ENCODE measurements around the gene DYNC1I1.

The DYNC1I1 gene

DNA sequence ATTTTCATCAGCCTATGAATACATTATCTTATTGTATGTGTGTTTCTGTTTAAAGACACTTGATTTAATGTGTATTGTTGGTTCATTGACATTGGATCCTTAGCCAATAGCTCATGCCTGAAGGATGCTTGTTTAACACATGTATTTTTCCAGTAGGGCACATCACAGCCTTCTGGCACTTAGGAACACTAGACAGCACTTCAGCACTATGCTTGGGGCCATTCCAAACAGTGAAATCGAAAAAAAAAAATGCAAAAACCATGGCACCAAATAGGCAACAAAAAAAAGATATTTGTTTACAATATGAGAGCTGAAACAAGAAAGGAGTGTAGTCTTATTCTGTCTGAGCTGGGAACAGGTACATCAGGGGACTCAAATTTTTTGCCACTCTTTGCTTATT lies 286.7 kb downstream of the DYNC1I1 start:
- Histone ChIP-seq H3K79me2 (ENCODE audit: insufficient read depth, low read length) (no peaks in the 10 kb centered on the region), H3K9me3 (ENCODE audit: insufficient read depth, low read length) (no peaks in the 10 kb centered on the region), H3K27ac (ENCODE audit: low read depth, low read length) (no peak overlapping the region), H3K9me2 (replicated peaks; ENCODE audit: insufficient read depth, low read length) (no peaks in the 10 kb centered on the region), H3K4me2 (ENCODE audit: low read depth, low read length, poor library complexity, severe bottlenecking) (no peak overlapping the region), H3K4me3 (ENCODE audit: insufficient read depth, low read length, poor library complexity, severe bottlenecking) (no peak overlapping the region), H2AFZ (ENCODE audit: low read depth, low read length, severe bottlenecking) (no peak overlapping the region), H4K20me1 (ENCODE audit: low read depth, low read length) (no peaks in the 10 kb centered on the region), H3K36me3 (ENCODE audit: low read length) (no peaks in the 10 kb centered on the region), H3K27me3 (ENCODE audit: low read length) (0 out of 2 replicates have a peak, but pooled peaks cover 7% of the 10 kb centered on the region), H3F3A (ENCODE audit: insufficient read depth) (no peaks in the 10 kb centered on the region), H3K9ac (ENCODE audit: low read length) (no peak overlapping the region)
- no peak for TF ChIP-seq EZH2phosphoT487 (conservative IDR thresholded peaks at IDR 0.05; ENCODE audit: low read length)
- TF ChIP-seq CTCF (IDR thresholded peaks at IDR 0.05; ENCODE audit: insufficient read depth, low read length, poor library complexity, severe bottlenecking) = no peak

- H4K20me1 ChIP-seq (ENCODE audit: low read depth, low read length) = no peaks in the 10 kb centered on the region
- no peaks in the 10 kb centered on the region for H3K9me3 ChIP-seq (ENCODE audit: insufficient read depth, low read length)
- H3K36me3 ChIP-seq (ENCODE audit: low read length) = no peaks in the 10 kb centered on the region
- H2AFZ ChIP-seq (ENCODE audit: low read depth, low read length, severe bottlenecking) = no peak overlapping the region
- 0 out of 2 replicates have a peak, but pooled peaks cover 7% of the 10 kb centered on the region for H3K27me3 ChIP-seq (ENCODE audit: low read length)
- no peak overlapping the region for H3K4me2 ChIP-seq (ENCODE audit: low read depth, low read length, poor library complexity, severe bottlenecking)
- no peak overlapping the region for H3K27ac ChIP-seq (ENCODE audit: low read depth, low read length)
- H3K79me2 ChIP-seq (ENCODE audit: insufficient read depth, low read length) = no peaks in the 10 kb centered on the region
- no peaks in the 10 kb centered on the region for H3F3A ChIP-seq (ENCODE audit: insufficient read depth)
- H3K9ac ChIP-seq (ENCODE audit: low read length) = no peak overlapping the region
- no peak overlapping the region for H3K4me3 ChIP-seq (ENCODE audit: insufficient read depth, low read length, poor library complexity, severe bottlenecking)
- H3K9me2 ChIP-seq (replicated peaks; ENCODE audit: insufficient read depth, low read length) = no peaks in the 10 kb centered on the region
- TF ChIP-seq CTCF (IDR thresholded peaks at IDR 0.05; ENCODE audit: insufficient read depth, low read length, poor library complexity, severe bottlenecking) (no peak), EZH2phosphoT487 (conservative IDR thresholded peaks at IDR 0.05; ENCODE audit: low read length) (no peak)
Measured at GRCh38 chr7:96061009-96061408, 288.7 kb downstream of the DYNC1I1 start.

DNA sequence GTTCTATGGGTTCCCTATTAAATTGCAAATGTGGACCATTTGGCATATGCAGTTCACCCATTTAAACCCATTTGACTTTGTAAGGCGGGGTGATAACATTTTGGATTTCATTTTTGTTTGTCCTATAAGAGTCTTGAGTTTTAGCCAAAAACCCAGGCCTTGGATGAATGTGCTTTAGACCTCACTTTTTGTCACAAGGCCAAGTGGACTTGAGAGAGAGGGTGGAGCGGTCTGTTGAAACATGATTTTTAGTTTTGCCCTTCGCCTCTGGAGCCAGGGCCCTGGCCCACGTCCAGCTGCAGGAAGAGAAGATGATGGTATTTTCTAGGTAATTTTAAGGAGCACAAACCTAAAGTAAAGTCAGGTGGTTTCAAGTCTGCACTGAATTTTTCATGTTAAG lies 289.5 kb downstream of the DYNC1I1 start:
- H3K4me2 ChIP-seq (ENCODE audit: low read depth, low read length, poor library complexity, severe bottlenecking) = no peak overlapping the region
- H3K27ac ChIP-seq (ENCODE audit: low read depth, low read length) = no peak overlapping the region
- no peaks in the 10 kb centered on the region for H3K9me3 ChIP-seq (ENCODE audit: insufficient read depth, low read length)
- H3K4me3 ChIP-seq (ENCODE audit: insufficient read depth, low read length, poor library complexity, severe bottlenecking) = no peak overlapping the region
- 0 out of 2 replicates have a peak, but pooled peaks cover 10% of the 10 kb centered on the region for H3K27me3 ChIP-seq (ENCODE audit: low read length)
- H3K36me3 ChIP-seq (ENCODE audit: low read length) = no peaks in the 10 kb centered on the region
- no peak overlapping the region for H2AFZ ChIP-seq (ENCODE audit: low read depth, low read length, severe bottlenecking)
- no peaks in the 10 kb centered on the region for H4K20me1 ChIP-seq (ENCODE audit: low read depth, low read length)
- H3K79me2 ChIP-seq (ENCODE audit: insufficient read depth, low read length) = no peaks in the 10 kb centered on the region
- TF ChIP-seq CTCF (IDR thresholded peaks at IDR 0.05; ENCODE audit: insufficient read depth, low read length, poor library complexity, severe bottlenecking) = no peak
- no peaks in the 10 kb centered on the region for H3K9me2 ChIP-seq (replicated peaks; ENCODE audit: insufficient read depth, low read length)
- no peaks in the 10 kb centered on the region for H3F3A ChIP-seq (ENCODE audit: insufficient read depth)
- H3K9ac ChIP-seq (ENCODE audit: low read length) = no peak overlapping the region
